ENCODE measurements around the gene ETFBKMT.

GRCh38 chr12:31659087-31659942, at the start of gene ETFBKMT:
- TF ChIP-seq POLR2A (IDR thresholded peaks at IDR 0.05) (peak in 1 of 2 donors; percentile 30), CTCF (IDR thresholded peaks at IDR 0.05) (peak; percentile 24 to 51), EP300 (IDR thresholded peaks at IDR 0.05) (no peak), POLR2AphosphoS5 (IDR thresholded peaks at IDR 0.05) (peak in 1 of 3 donors; percentile 22)
